GM21786 (cell line): ENCODE data around the gene DOK4.
"Not testable (repeated sequence)": the region's sequence is repeated elsewhere in the genome, so short reads cannot be mapped to it uniquely, and the experiment has no call there.

Source experiments
- ATAC-seq: cut with Tn5 transposase; IDR thresholded peaks from one replicate; pipeline ENCODE4 v1.9.1; 2021; ENCODE audit not compliant: unreplicated experiment

Gene DOK4

DNA sequence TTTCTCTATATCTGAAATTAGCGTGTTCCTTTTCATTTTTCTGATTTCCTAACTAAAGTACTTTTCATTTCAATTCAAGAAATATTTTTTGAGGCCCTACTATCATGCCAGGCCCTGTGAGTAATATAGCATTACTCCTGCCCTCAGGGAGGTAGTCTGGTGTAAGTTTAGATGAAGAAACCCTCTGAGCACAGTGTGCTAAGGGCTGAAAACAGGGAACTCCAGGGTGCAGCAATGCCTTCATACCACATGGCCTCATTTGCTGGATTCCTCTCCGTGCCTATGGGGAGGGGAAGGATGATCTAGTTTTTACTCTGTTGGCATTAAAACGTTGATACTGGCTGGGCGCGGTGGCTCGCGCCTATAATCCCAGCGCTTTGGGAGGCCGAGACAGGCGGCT lies 34.3 kb downstream of the DOK4 start:
- no peak for ATAC-seq

DNA sequence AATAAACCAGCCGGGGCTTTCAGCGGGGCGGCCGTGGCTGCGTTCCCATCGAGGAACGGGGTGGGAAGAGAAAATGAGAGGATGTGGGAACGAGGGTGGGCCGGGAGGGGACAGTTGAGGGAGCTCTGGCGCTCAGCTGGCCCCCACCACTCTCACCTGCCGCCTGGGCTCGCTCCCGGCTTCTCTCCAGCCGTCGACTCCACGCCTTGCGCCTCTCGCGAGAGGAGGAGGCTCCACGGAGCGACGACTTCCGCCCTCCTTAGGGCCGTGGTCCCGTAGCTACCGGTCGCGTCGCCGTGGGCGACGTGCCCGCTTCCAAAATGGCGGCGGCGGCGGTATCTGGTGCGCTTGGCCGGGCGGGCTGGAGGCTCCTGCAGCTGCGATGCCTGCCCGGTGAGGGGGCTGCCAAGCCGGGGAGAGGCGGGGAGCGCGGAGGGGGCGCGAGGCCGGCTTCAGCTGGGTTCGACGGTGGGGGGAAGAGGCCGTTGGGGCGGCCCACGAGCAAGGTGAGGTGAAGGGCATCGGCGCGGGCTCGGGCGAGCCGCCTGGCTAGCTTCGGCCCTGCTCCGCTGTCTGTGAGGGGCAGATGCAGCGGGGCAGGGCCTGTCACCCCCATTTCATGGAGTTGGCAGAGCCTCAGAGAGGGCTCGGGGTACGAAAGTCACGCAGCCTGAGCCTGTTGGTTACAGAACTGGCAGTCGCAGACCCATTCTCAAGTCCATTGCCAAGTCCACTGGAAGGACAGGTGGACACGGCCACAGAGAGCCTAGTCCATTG lies 38.9 kb downstream of the DOK4 start, which contains the start of the genes CIAPIN1 and COQ9:
Gene CIAPIN1 (minus strand): TSS at position 200 of the 777 bp plus-strand sequence. CDS start 6,457 bp downstream, outside the sequence.
Gene COQ9 (plus strand): TSS at position 294 of the 777 bp plus-strand sequence. CDS start 27 bp downstream, at position 321.
- ATAC-seq: peak; percentile 94

DNA sequence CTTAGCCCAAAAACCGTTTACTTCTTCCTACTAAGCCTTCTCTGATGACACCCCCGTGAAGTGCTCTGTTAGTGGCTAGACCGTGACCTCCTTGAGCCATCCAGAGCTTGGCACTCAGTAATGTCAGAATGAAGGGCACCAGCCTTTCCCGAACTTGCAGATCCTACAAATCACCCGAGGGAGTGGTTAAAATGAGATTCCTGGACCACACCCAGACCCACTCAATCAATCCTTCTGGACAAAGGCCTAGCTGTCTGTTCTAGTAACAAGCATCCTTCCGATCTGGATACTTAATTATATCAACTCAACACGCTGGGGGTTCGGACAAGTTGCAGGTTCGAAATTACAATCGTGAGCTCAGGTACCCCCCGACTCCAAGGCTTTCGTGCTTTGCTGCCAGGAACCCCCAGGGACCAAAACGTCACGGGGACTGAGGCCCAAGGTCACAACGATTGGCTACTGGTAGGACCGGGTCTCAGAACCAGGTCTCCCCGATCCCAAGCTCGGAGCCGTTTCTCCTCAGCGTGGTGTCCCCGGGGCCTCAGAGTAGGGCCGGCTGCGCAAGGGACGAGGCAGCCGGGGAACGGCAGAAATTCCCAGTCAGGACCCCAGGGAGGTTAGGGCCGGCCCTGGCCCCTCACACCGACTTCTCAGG lies 39.6 kb downstream of the DOK4 start:
- ATAC-seq: peak; percentile 36

DNA sequence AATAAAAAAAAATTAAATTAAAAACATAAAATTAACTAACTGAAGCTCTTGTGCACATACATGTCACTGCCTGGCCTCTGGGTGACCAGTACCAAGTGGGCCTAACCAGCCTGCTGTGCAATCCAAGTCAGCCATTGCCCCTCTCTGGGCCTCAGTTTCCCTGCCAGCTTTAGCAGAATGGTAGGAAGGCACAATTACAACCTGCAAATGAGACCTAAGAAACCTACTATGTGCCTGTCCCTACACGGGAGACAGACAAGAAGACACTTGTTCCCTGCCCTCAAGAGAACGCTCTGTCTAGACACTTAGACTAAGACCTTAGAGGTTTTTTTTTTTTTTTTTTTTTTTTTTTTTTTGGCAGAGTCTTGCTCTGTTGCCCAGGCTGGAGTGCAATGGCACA lies 40.8 kb downstream of the DOK4 start:
- ATAC-seq: no peak

DNA sequence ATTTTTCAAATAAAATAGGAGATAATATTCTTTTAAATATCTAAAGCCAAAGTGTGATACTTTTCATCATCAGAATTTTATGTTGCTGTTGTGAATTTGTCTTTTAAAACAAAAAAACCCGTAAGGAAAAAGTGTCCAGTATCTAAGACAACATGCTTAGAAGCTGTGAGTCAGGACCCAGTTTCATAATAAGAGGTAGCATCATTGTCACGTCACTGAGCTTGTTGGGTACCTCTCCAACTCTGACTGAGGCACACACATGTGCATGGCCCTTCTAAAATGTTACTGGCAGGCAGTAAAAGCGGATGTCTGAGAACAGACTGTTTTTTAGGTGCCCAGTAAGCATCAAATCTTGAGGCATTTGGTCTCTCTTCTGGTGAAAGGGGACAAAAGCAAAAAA lies 41.6 kb downstream of the DOK4 start:
- no peak for ATAC-seq

DNA sequence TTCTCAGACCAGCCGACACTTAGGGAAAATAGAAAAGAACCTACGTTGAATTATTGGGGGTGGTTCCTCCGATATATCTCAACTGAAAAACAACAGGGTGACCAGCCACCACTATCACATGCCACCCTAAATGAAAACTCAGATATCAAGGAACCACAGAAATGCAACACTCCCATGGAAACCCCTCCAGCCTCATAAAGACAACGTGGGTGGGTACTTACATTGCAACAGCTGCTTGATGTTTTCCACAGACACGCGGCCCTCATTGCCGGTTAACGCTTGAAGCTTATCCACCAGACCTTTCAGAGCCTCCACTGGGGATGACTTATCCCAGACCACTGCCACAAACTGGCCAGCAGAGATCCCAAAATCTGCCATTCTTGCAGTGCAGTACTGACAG lies 45.7 kb downstream of the DOK4 start:
- ATAC-seq: not testable (repeated sequence)

DNA sequence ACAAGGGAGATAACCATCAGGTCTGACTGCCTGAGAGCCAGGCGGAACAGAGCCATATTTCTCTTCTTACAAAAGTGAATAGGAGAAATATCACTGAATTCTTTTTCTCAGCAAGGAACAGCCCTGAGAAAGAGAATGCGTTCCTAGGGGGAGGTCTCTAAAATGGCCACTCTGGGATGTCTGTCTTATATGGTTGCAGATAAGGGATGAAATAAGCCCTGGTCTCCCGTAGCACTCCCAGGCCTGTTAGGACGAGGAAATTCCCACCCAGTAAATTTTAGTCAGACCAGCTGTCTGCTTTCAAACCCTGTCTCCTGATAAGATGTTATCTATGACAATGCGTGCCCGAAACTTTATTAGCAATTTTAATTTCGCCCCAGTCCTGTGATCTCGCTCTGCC lies 46.3 kb downstream of the DOK4 start:
- not testable (repeated sequence) for ATAC-seq

DNA sequence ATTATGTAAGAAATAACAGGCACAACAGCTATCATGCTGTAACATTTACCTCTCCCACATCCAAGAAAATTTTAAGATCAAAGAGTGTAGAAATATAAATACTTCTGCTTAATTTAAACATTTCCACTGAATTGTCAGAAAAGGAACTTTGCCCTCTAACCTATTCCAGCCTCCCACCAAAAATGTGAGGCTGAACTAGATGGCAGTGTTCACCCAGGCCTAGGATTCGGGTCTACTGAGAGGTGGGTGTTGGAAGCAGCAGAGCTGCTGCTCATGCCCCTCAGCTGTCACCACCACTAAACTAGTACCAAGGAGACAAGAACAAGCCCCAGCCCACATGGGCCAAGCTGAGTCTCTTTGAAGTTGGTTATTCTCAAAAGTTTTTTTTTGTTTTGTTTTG lies 50.5 kb downstream of the DOK4 start:
- no peak for ATAC-seq

DNA sequence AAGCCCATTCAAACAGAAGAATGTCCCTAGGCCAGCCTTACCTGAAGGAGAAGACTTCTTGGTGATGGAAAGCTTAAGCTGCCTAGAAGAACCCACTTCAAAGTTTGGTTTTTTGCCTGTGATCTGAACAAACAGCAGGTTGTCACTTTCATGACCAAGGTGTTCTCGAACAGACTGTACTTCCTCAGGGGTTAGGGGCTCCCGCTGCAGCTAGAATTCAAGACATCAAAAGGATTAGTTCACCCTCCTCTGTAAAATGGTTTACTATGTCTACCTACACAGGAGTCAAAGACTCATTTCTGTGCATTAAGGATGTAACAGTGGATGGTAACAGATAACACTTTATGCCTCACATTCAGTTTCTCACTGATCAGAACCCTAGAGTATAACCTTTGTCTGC lies 52.3 kb downstream of the DOK4 start:
- ATAC-seq: no peak

DNA sequence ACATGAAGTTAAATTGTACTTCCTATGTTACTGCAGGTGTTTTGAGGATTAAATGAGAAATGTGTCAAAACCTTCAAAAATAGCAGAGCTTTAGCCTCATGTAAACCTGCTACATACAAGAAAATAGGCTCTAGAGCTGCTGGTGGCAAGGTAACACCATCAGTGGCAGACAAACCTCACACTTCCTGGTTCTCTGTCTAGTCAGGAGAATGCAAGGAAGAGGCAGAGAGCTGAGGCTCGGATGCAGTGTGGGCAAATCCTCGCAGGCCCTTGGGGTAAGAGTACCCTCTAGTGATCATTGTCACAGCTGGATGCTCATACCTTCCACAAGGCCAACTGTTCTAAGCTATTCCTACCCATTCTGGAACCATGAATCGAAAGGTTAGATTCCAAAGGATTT lies 53.3 kb downstream of the DOK4 start:
- no peak for ATAC-seq

DNA sequence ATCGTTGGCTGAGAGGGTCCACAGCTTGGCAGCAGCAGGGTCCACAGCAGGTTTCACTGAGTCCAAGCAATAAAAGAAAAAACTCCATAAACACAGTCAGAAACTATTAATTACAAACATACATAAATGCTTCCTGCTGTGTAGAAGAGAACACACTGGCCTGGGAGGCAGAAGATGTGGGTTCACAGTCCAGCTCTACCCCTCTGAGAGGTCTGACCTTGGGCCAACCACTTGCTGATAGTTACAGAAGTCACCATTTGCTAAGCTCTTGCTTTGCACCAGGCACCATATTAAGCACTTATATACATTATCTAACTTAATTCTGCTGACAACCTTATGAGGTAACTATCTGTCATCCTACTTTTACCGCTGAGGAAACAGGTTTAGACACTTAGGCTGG lies 53.8 kb downstream of the DOK4 start:
- no peak for ATAC-seq

DNA sequence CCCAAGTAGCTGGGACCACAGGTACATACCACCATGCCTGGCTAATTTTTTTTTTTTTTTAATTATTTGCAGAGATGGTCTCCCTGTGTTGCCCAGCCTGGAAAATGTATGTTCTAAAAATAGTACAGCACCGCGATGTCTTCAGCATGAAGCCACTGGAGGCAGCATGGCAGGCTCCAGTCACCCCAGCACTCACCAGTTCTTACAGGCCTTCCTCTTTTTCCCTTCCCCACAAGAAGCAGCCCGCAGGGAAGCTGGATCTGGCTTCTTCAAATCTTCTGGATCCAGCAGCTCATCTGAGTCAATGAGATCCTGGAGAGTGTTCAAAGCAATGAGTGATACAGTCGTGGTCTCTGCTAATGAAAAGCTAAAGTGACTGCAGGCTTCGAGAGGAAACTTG lies 55.3 kb downstream of the DOK4 start:
- no peak for ATAC-seq

DNA sequence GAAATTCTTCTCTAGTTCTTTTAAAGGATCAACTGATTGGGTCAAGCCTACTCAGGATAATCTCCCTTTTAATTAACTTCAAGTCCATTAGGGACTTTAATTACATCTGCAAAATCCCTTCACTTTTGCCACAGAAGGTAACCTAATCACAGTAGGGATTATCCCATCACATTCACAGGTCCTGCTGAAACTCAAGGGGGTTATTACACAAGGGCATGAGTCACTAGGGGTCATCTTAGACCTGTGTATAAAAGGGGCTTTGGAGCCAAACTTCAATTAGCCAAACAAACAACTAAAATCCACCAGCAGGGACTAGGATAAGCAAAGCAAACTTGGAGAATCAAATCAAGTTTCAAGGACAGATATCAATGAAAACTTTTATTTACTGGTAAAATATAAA lies 58.5 kb downstream of the DOK4 start:
- no peak for ATAC-seq

DNA sequence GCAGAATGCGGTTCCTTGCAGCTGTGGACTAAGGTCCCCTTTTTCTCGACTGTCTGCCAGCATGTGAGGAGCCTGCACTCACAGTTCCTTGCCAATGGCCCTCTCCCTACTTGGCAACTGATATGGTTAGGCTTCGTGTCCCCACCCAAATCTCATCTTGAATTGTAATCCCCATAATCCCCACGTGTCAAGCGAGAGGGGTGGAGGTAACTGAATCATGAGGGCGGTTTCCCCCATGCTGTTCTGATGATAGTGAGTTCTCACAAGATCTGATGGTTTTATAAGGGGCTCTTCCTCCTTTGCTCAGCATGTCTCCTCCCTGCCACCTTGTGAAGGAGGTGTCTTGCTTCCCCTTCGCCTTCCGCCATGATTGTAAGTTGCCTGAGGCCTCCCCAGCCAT lies 59.0 kb downstream of the DOK4 start:
- no peak for ATAC-seq

DNA sequence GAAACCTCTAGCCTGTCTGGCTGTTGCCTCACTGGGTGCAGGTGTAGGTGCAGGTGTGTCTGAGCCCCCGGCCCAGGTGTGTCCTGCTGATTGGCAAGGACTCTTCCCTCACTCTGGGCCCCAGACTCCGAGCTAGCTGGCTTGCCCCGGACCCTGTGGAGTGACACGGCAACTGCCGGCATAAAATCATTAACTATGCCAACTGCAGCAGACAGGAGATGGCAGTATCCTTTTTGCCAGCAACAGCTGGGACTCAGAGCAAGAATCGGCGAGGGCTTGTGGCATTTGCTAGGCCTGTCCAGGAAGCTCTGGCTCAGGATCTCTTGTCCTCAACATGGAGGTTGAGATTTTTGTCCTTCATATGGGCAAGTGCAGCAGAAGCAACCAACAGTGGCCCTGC lies 59.9 kb downstream of the DOK4 start:
- no peak for ATAC-seq

DNA sequence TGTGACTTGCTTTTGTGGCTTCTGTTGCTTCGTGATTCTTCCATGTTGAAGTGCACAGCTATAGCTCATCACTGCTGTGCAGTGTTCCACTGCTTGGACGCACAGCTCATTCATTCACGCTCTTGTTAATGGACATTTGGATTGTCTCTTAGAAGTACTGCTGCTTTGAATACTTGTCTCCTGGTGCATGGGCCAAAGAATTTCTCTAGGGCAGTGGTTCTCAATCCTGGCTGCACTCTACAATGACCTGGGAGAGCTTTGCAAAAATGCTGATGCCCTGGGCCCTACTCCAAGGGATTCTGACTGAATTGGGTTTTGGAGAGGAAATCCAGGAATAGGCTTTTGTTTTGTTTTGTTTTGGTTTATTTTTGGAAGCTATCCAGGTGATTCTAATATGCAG lies 61.7 kb downstream of the DOK4 start:
- ATAC-seq: no peak

DNA sequence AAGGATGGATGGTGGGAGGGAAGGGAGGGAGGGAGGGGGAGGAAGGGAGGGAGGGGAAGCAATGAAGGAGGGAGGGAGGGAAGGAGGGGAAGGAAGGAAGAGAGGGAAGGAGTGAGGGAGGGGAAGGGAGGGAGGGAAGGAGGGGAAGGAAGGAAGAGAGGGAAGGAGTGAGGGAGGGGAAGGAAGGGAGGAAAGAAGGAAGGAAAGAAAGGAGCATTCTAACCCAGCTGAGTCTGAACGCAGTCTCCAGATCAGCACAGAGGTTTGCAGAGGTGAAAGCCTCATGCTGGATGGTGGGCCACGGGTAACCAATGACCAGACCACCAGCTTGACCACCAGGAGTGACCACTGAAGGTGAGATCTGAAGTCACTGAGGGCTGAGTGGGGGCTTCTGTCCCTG lies 63.1 kb downstream of the DOK4 start:
- ATAC-seq: no peak

DNA sequence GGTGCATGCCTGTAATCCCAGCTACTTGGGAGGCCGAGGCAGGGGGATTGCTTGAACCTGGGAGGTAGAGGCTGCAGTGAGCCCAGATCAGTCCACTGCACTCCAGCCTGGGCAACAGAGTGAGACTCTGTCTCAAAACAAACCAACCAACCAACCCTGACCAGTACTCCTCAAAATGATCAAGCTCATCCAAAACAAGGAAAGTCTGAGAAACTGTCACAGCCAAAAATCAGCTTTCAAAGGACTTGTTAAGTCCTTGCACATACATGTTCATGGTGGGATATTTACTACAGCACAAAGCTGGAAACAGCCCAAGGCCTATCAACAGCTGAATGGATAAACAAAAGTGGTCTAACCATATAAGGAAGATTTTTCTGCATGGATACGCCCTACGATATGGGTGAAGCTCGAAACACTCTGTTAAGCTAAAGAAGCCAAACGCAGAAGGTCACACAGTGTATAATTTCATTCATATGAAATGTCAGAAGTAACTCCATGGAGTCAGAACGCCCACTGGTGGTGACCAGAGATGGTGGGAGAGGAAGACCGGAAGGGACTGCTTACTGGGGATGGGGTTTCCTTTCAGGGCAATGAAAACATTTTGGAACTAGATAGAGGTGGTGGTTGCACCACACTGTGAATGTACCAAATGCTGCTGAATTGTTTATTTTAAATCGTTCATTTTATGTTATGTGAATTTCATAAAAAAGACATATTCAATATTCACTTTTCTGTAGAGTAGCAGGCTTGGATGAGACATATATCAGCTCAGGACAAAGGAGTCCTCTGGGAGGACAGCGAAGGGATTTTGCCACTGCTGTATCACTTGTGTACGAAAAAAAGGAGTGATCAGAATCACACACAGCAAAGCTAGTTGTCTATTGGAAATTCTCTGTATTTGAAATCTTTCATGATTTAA lies 64.0 kb downstream of the DOK4 start:
- no peak for ATAC-seq
